ENCODE measurements around the gene SMC1A.
"Not testable (repeated sequence)": the region's sequence is repeated elsewhere in the genome, so short reads cannot be mapped to it uniquely, and the experiment has no call there.

Gene SMC1A

DNA sequence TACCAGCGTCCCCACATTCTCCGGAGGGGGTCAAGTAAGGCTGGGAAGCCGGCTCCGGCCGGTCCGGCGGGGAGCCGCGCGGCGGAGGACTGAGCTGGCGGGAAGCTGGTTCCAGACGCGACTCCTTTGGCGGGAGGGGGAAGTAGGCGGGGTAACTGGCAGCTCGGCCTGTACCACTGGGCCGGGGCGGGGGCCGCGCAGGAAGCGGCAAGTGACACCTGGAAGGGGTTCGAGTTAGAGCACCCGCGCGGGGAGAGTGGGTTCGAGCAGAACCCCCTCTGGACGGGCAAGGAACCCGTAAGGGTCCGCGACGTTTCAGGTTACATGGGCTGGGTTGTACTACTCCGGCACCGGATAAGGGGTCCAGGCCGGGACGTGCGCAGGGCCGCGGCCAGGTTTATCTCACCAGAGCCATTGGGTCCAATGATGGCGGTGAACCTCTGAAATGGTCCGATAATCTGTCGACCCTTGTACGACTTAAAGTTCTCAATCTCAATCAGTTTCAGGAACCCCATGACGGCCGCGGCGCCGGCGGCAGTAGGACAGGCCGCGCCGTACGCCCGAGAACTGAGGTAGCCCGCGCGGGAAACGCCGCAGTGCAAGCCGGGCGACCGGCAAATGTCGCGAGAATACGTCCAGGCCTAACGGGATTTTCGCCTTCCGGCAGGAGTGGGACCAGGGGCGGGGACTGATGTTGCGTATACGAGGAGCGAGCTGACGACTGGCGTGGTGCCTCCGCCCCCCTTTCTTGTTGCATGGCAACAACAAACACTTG, at the start of gene SMC1A:
TSS of gene SMC1A (minus strand) at position 569 of the 775 bp plus-strand sequence. CDS start at position 515, 54 bp downstream.
- peak; percentile 97 for DNase-seq (ENCODE audit: extremely low read depth, insufficient read length)
- no peaks in the 10 kb centered on the region for H3K36me3 ChIP-seq (ENCODE audit: control insufficient read depth, insufficient read depth, low read length)
- TF ChIP-seq, protein P1, sequence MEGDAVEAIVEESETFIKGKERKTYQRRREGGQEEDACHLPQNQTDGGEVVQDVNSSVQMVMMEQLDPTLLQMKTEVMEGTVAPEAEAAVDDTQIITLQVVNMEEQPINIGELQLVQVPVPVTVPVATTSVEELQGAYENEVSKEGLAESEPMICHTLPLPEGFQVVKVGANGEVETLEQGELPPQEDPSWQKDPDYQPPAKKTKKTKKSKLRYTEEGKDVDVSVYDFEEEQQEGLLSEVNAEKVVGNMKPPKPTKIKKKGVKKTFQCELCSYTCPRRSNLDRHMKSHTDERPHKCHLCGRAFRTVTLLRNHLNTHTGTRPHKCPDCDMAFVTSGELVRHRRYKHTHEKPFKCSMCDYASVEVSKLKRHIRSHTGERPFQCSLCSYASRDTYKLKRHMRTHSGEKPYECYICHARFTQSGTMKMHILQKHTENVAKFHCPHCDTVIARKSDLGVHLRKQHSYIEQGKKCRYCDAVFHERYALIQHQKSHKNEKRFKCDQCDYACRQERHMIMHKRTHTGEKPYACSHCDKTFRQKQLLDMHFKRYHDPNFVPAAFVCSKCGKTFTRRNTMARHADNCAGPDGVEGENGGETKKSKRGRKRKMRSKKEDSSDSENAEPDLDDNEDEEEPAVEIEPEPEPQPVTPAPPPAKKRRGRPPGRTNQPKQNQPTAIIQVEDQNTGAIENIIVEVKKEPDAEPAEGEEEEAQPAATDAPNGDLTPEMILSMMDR (IDR thresholded peaks at IDR 0.05; ENCODE audit: insufficient read depth, low read length, poor library complexity, severe bottlenecking): no peak
- no peaks in the 10 kb centered on the region for H3K27me3 ChIP-seq (replicated peaks; ENCODE audit: control insufficient read depth, insufficient read depth, low read length)
- H3K4me3 ChIP-seq (replicated peaks; ENCODE audit: low read depth, low read length): peak within 1 kb of the TSS; percentile 90

DNA sequence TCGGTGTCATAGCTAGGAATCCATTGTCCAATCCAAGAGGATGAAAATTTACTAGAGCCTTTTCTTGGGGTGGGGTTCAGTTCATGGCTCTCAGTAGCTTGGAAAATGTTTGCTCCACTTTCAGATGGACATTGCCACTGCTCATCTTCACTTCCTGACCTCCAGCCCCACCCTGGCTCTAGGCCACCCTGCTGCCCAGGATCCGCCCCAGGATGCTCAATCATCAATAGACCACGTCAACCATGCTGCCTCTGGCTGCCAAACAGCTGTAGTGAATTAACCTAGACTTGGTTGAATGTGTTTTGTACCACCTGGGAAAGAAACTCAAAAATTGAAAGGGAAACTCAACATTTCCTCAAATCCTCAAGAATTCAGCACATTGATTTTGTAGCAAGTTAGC, 48.9 kb upstream of the SMC1A start:
- Histone ChIP-seq H3K27me3 (replicated peaks; ENCODE audit: control insufficient read depth, insufficient read depth, low read length) (no peaks in the 10 kb centered on the region; the same call in 1 of the 2 replicates), H3K4me3 (replicated peaks; ENCODE audit: low read depth, low read length) (no peak overlapping the region), H3K36me3 (ENCODE audit: control insufficient read depth, insufficient read depth, low read length) (no peaks in the 10 kb centered on the region)
- no peak for DNase-seq (ENCODE audit: extremely low read depth, insufficient read length)
- TF ChIP-seq, protein P1 (IDR thresholded peaks at IDR 0.05; ENCODE audit: insufficient read depth, low read length, poor library complexity, severe bottlenecking): no peak

DNA sequence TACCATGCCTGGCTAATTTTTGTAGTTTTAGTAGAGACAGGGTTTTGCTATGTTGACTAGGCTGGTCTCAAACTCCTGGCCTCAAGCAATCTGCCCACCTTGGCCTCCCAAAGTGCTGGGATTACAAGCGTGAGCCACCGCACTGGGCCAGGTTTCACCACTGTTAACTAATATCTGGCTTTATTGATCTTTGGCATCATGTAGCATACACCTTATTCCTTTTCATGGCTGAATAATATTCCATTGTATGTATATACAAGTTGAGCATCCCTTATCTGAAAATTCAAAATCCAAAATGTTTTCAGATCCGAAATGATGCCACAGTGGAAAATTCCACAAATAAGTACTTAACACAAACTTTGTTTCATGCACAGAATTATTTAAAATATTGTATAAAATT, 46.2 kb upstream of the SMC1A start:
- H3K36me3 ChIP-seq (ENCODE audit: control insufficient read depth, insufficient read depth, low read length); DNase-seq (ENCODE audit: extremely low read depth, insufficient read length): not testable (repeated sequence)

DNA sequence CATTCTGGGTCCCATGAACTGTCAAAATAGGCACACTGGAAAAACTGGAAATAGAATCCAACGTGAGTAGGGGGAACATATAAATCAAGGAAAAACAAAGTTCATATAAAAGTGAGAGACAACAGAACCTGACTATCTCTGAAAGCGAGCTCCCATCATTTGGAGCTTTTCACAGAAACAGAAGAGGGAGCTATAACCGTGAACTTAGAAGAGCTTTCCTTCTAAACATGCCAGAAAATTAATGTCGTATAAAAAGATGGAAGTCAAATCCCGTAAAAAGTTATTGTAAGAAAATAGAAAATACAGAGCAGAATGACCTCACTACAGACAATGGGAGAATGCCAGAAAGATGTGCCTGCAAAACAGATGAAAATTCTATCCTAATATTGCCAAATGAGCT, 35.6 kb upstream of the SMC1A start:
- H3K4me3 ChIP-seq (replicated peaks; ENCODE audit: low read depth, low read length): no peak overlapping the region
- no peaks in the 10 kb centered on the region for H3K27me3 ChIP-seq (replicated peaks; ENCODE audit: control insufficient read depth, insufficient read depth, low read length)
- H3K36me3 ChIP-seq (ENCODE audit: control insufficient read depth, insufficient read depth, low read length): no peaks in the 10 kb centered on the region
- TF ChIP-seq, protein P1 (IDR thresholded peaks at IDR 0.05; ENCODE audit: insufficient read depth, low read length, poor library complexity, severe bottlenecking): no peak
- DNase-seq (ENCODE audit: extremely low read depth, insufficient read length): no peak

More for the DNA sequence above, 46.2 kb upstream of the SMC1A start:
- not testable (repeated sequence) for H3K4me3 ChIP-seq (replicated peaks; ENCODE audit: low read depth, low read length); H3K27me3 ChIP-seq (replicated peaks; ENCODE audit: control insufficient read depth, insufficient read depth, low read length)

DNA sequence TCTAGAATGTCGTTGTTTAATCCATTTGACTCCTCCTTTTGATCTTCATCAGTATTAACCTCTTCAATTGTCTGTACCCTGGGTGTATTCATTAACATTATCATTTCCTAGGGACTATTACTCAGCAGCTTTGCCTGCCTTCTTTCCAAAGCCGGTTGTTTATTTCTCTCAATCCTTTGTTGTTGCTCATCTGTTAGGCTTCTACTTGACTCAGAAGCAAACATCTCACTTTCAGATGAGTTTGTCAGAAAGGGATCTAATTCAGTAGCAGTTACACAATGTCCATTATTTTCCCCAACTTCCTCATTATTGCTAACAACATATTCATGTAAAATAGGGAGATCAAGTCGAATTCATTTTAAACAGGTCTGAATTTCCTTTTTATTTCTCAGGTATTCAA, 33.8 kb upstream of the SMC1A start:
- H3K4me3 ChIP-seq (replicated peaks; ENCODE audit: low read depth, low read length): no peak overlapping the region
- DNase-seq (ENCODE audit: extremely low read depth, insufficient read length): no peak
- TF ChIP-seq, protein P1 (IDR thresholded peaks at IDR 0.05; ENCODE audit: insufficient read depth, low read length, poor library complexity, severe bottlenecking): no peak
- H3K27me3 ChIP-seq (replicated peaks; ENCODE audit: control insufficient read depth, insufficient read depth, low read length): no peaks in the 10 kb centered on the region
- H3K36me3 ChIP-seq (ENCODE audit: control insufficient read depth, insufficient read depth, low read length): no peaks in the 10 kb centered on the region

DNA sequence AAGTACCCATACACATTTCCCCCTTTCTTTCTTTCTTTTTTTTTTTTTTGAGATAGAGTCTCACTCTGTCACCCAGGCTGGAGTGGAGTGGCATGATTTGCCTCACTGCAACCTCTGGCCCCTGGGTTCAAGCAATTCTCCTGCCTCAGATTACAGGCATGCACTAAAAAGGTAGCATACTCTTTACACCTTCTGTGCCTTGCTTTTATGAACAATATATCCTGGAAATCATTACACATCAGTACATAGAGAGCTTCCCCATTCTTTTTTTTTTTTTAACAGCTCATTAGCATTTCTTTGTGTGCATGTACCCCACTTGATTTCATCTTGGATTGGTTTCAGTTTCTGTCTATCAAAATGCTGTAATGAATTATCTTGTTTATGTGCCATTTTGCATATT, 30.4 kb upstream of the SMC1A start:
- H3K4me3 ChIP-seq (replicated peaks; ENCODE audit: low read depth, low read length): no peak overlapping the region
- H3K36me3 ChIP-seq (ENCODE audit: control insufficient read depth, insufficient read depth, low read length): no peaks in the 10 kb centered on the region
- TF ChIP-seq, protein P1 (IDR thresholded peaks at IDR 0.05; ENCODE audit: insufficient read depth, low read length, poor library complexity, severe bottlenecking): no peak
- H3K27me3 ChIP-seq (replicated peaks; ENCODE audit: control insufficient read depth, insufficient read depth, low read length): no peaks in the 10 kb centered on the region
- DNase-seq (ENCODE audit: extremely low read depth, insufficient read length): no peak

All from GM06990 (cell line).